Endometrial microvascular endothelial cells (primary cell): ENCODE results near the gene SNX20. TPM values are rescaled to one million over a fixed set of nuclear protein-coding genes. Genes with fewer than 3 reads are reported as not detected.

ENCODE experiments used
- in situ Hi-C: cut with HindIII; loops from 2 replicates; pipeline ENCODE4 v1.10.0; 2017; ENCODE audit warnings: low sequenced_read_pairs, low pct_unique_long_range_greater_than_20kb; ENCODE audit errors: inconsistent ontology term
- total RNA-seq: library from RNA; depleted of rRNA; stranded (reverse); fragments of >200 nt; gene quantifications from one replicate; pipeline ENCODE4 v1.2.3, GENCODE V29; 2015; ENCODE audit errors: inconsistent ontology term

SNX20 gene
- total RNA-seq, 1 donor from 2014 or later: not detected

DNA sequence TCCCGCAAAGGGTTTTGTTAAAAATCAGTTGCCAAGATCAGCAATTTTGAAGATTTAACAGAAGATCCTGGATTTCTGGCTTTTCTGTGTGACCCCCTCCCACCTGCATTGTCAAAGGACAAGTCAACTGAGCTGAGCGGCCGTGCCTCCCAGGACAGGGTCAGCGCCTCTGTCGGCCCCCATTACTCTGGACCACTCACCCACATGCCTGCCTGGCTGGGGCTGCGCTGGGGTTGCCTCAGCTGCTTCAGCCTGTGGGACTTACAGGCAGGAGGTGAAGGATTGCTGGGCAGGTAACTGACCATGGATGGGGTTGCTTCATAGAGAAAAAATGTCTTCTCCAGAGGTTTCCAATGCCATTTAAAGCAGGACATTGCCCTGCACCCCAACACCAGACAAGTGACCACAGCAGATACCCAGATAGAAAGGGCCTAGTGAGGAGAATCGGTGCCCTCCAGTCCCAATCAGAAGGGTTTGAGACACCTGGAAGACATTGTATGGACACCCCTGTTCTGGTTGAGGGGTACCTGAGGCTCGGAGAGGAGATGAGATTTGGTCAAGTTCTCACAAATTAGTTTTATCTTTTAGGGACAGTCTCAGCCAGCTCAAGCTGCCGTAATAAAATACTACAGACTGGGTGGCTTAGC lies 52.8 kb downstream of the SNX20 start:
- in situ Hi-C loops: no loop called here

- in situ Hi-C loops: no loop called here
These were observed 53.7 kb downstream of the SNX20 start for GRCh38 chr16:50627419-50627818.

DNA sequence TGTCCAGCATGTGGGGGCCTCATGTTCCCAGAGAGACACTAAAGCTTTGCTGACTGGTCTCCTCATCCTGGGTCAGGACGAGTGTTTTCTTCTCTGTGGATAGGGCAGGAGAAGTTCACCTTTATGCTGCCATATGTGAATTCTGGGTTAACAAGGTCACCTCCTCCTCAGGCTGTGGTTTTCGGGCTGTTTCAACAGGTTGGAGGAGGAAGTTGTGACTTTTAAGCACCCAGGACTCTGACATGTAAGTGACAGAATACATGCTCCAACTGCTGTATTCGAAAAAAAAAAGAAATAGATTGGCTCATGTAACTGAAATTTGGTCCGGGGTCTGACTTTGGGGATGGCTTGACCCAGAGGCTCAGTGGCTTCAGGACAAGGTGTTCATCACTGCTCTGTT lies 54.2 kb downstream of the SNX20 start:
- in situ Hi-C loops: no loop called here

- in situ Hi-C loops: no loop called here
These were observed 55.7 kb downstream of the SNX20 start for GRCh38 chr16:50625374-50625773.

GRCh38 chr16:50624449-50624970 lies 56.6 kb downstream of the SNX20 start:
- in situ Hi-C loops: no loop called here

GRCh38 chr16:50622643-50623369 lies 58.3 kb downstream of the SNX20 start:
- in situ Hi-C loops: no loop called here

GRCh38 chr16:50622029-50622428 lies 59.1 kb downstream of the SNX20 start:
- in situ Hi-C loops: no loop called here

Other genes with a start within 250 kb of the SNX20 start
- gene NKD1, start 132.9 kb downstream of the SNX20 start, total RNA-seq: under 0.01 TPM
- 1.9 TPM for gene NOD2, start 12.3 kb upstream of the SNX20 start, total RNA-seq
- gene CYLD, start 60.8 kb upstream of the SNX20 start, total RNA-seq: 28.4 TPM